Common myeloid progenitor, CD34-positive (primary cell): ENCODE results near the gene NT5M.
A peak's percentile ranks its signal among the peaks of the same experiment; 100 is the strongest.

Source experiments
- CTCF ChIA-PET: fragments of 350-600 bp; sonication (Branson Sonifier 250); formaldehyde crosslinking; loops from one replicate; lab custom pipeline; 2021; ENCODE audit warnings: antibody characterized with exemption; lab: Charles Lee
- POLR2A ChIA-PET: fragments of 350-600 bp; sonication (Branson Sonifier 250); formaldehyde crosslinking; loops from one replicate; lab custom pipeline; 2021; ENCODE audit warnings: antibody characterized with exemption; lab: Charles Lee
- DNase-seq, 3 donors: peaks; one replicate each; pipeline versions ENCODE4 v3.0.0 to v3.0.0-alpha.2; 2013
- H3K27ac ChIP-seq, 2 experiments: 1 replicate in 1 of 2; 2 replicates in 1 of 2; pipeline ENCODE4 v1.7.0; 2013; ENCODE audit warnings: inconsistent platforms in 2 of 2, low read length in 2 of 2, mild to moderate bottlenecking in 2 of 2, low read depth in 1 of 2, moderate library complexity in 1 of 2; ENCODE audit not compliant: severe bottlenecking in 2 of 2, insufficient read depth in 1 of 2, poor library complexity in 1 of 2
- H3K27me3 ChIP-seq, 5 experiments: replicated peaks in 2 of 5; 1 replicate in 3 of 5; 2 replicates in 2 of 5; pipeline versions ENCODE4 v1.6.1 to v1.7.0; 2013; ENCODE audit warnings: low read length in 4 of 5, mild to moderate bottlenecking in 2 of 5, moderate library complexity in 2 of 5, inconsistent platforms in 1 of 5; ENCODE audit not compliant: insufficient read depth in 5 of 5, control insufficient read depth in 4 of 5
- H3K36me3 ChIP-seq, 4 experiments: 1 replicate in 2 of 4; 2 replicates in 2 of 4; pipeline versions ENCODE4 v1.6.1 to v1.7.0; 2013; ENCODE audit warnings: low read length in 3 of 4, control low read depth in 1 of 4, mild to moderate bottlenecking in 1 of 4; ENCODE audit not compliant: control insufficient read depth in 4 of 4, insufficient read depth in 4 of 4
- H3K4me1 ChIP-seq, 4 experiments: 1 replicate in 3 of 4; 2 replicates in 1 of 4; pipeline versions ENCODE4 v1.6.1 to v1.7.1; 2013; ENCODE audit warnings: low read length in 3 of 4, mild to moderate bottlenecking in 3 of 4, control low read depth in 1 of 4, inconsistent platforms in 1 of 4, moderate library complexity in 1 of 4; ENCODE audit not compliant: control insufficient read depth in 4 of 4, insufficient read depth in 4 of 4; ENCODE audit errors: control extremely low read depth in 1 of 4
- H3K4me3 ChIP-seq, 7 experiments: 1 replicate in 4 of 7; 2 replicates in 3 of 7; pipeline versions ENCODE4 v1.5.1 to v1.7.0; 2013; ENCODE audit warnings: mild to moderate bottlenecking in 7 of 7, low read length in 6 of 7, moderate library complexity in 6 of 7, inconsistent platforms in 2 of 7, low read depth in 2 of 7, control low read depth in 1 of 7; ENCODE audit not compliant: insufficient read depth in 4 of 7, control insufficient read depth in 1 of 7; ENCODE audit errors: extremely low read depth in 1 of 7
- H3K9me3 ChIP-seq, 5 experiments: 1 replicate in 4 of 5; 2 replicates in 1 of 5; pipeline versions ENCODE4 v1.6.1 to v1.7.1; 2013; ENCODE audit warnings: low read length in 4 of 5, mild to moderate bottlenecking in 2 of 5, inconsistent platforms in 1 of 5, low read depth in 1 of 5, moderate library complexity in 1 of 5; ENCODE audit not compliant: control insufficient read depth in 4 of 5, insufficient read depth in 2 of 5; ENCODE audit errors: control extremely low read depth in 1 of 5
- whole genome bisulfite sequencing: methylation state at CpG from one replicate; pipeline ENCODE4 v1.1.5; 2013; ENCODE audit not compliant: insufficient coverage; 5-methylcytosine and 5-hydroxymethylcytosine counted together

NT5M gene

DNA sequence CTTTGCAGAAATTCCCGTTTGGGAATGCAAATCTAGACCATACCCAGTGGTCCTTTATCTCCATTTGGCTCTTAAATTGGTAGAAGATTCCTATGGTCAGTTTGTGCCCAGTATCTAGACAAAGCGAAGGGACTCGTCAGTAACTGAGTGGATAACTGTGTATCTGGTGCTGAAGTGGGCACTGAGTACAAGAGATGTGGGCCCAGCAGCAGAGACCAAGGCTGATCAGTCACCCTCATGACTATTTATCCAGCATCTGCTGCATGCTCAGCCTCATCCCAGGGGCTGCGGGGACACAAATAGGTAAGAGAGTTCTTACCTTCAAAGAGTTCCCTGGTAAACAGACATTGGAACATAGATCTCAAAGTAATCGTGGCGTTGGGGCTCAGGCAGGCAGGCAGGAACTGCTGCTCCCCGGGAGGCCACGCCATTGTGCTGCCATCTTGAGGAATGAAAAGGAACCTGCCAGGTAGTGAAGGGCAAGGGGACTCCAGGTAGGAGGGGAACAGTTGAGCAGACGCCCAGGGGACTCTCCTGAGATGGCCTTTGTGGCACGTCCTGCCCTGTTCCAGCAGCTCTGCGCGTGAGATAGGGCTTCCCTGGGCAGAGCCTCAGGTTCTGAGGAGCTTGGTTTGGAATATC, 10.3 kb downstream of the NT5M start:
- peaks cover 0 to 3% (median 0%) of the 10 kb centered on the region in 5 experiments for H3K9me3 ChIP-seq
- H3K36me3 ChIP-seq, result peaks cover 7 to 61% (median 24%) of the 10 kb centered on the region in 4 experiments
- no peak overlapping the region for H3K4me3 ChIP-seq
- WGBS, result 65% methylated on average over 10 of the region's 12 CpGs
- DNase-seq, result peak; percentile 60 to 74 (median 72)
- ChIA-PET CTCF (interaction anchor here (0.6 to 7.1 kb wide), 7 partner anchors 9 to 60 kb away, joined by 3 to 57 read pairs (median 4); no protein-coding TSS in a partner anchor), POLR2A (no interaction called here)
- H3K27ac ChIP-seq, result no peak overlapping the region
- H3K4me1 ChIP-seq, result no peaks in the 10 kb centered on the region
- H3K27me3 ChIP-seq, result no peaks in the 10 kb centered on the region

GRCh38 chr17:17314501-17315071, 11.4 kb downstream of the NT5M start:
- Histone ChIP-seq H3K4me3 (no peak overlapping the region), H3K27ac (no peak overlapping the region), H3K27me3 (no peaks in the 10 kb centered on the region), H3K36me3 (peaks cover 7 to 50% (median 20%) of the 10 kb centered on the region in 4 experiments), H3K9me3 (peaks cover 0 to 3% (median 0%) of the 10 kb centered on the region in 5 experiments), H3K4me1 (no peaks in the 10 kb centered on the region)
- DNase-seq, result no peak
- ChIA-PET CTCF (interaction anchor here (0.9 to 7.1 kb wide), 2 partner anchors 39 to 47 kb away, joined by 3 to 57 read pairs; no protein-coding TSS in a partner anchor), POLR2A (no interaction called here)
- 92% methylated on average over 5 of the region's 5 CpGs for WGBS

GRCh38 chr17:17315142-17315821, 12.1 kb downstream of the NT5M start:
- H3K27me3 ChIP-seq, result no peaks in the 10 kb centered on the region
- peaks cover 7 to 48% (median 17%) of the 10 kb centered on the region in 4 experiments for H3K36me3 ChIP-seq
- H3K9me3 ChIP-seq, result peaks cover 0 to 3% (median 0%) of the 10 kb centered on the region in 5 experiments
- WGBS, result 92% methylated on average over 4 of the region's 6 CpGs
- no peaks in the 10 kb centered on the region for H3K4me1 ChIP-seq
- CTCF ChIA-PET, result interaction anchor here (0.9 to 7.1 kb wide), 2 partner anchors 39 to 48 kb away, joined by 3 to 57 read pairs; no protein-coding TSS in a partner anchor
- DNase-seq, result no peak
- no peak overlapping the region for H3K4me3 ChIP-seq
- H3K27ac ChIP-seq, result no peak overlapping the region
- POLR2A ChIA-PET, result no interaction called here

GRCh38 chr17:17320188-17320910, 17.2 kb downstream of the NT5M start:
- Histone ChIP-seq H3K27ac (no peak overlapping the region), H3K27me3 (no peaks in the 10 kb centered on the region), H3K9me3 (no peaks in the 10 kb centered on the region), H3K36me3 (peaks cover 2 to 60% (median 18%) of the 10 kb centered on the region in 4 experiments), H3K4me3 (no peak overlapping the region), H3K4me1 (no peaks in the 10 kb centered on the region)
- DNase-seq, result no peak
- POLR2A ChIA-PET, result interaction anchor here (0.7 kb wide), 1 partner anchor 837 kb away, joined by 3 read pairs; no protein-coding TSS in a partner anchor
- CTCF ChIA-PET, result interaction anchor here (1.0 kb wide), 1 partner anchor 13 kb away, joined by 3 read pairs; no protein-coding TSS in a partner anchor
- WGBS, result 98% methylated on average over 15 of the region's 16 CpGs

DNA sequence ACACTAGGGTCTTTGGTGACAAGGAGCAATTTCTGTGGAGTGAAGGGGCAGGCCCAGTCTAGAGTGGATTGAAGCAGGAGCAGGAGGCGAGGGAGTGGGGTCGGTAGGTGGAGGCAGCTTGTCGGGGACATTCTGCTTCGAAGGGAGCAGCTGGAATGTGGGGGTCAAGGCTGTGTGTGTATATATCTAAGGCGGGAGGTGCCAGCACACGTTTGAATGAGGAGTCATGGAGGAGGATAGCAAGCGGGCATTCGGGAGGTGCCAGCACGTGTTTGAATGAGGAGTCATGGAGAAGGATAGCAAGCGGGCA, 17.7 kb downstream of the NT5M start:
- POLR2A ChIA-PET, result interaction anchor here (0.7 kb wide), 1 partner anchor 837 kb away, joined by 3 read pairs; no protein-coding TSS in a partner anchor
- WGBS, result 95% methylated on average over 7 of the region's 10 CpGs
- no peak for DNase-seq
- H3K27me3 ChIP-seq, result no peaks in the 10 kb centered on the region
- no peak overlapping the region for H3K4me3 ChIP-seq
- peaks cover 2 to 64% (median 22%) of the 10 kb centered on the region in 4 experiments for H3K36me3 ChIP-seq
- H3K27ac ChIP-seq, result no peak overlapping the region
- CTCF ChIA-PET, result no interaction called here
- H3K4me1 ChIP-seq, result no peaks in the 10 kb centered on the region
- no peaks in the 10 kb centered on the region for H3K9me3 ChIP-seq

- 91% methylated on average over 10 of the region's 11 CpGs for WGBS
- Histone ChIP-seq H3K36me3 (peaks cover 2 to 68% (median 26%) of the 10 kb centered on the region in 4 experiments), H3K27me3 (no peaks in the 10 kb centered on the region), H3K9me3 (no peaks in the 10 kb centered on the region), H3K4me3 (no peak overlapping the region), H3K4me1 (no peaks in the 10 kb centered on the region), H3K27ac (no peak overlapping the region)
- no peak for DNase-seq
- ChIA-PET POLR2A (no interaction called here), CTCF (interaction anchor here (1.5 kb wide), 1 partner anchor 51 kb away, joined by 3 read pairs; no protein-coding TSS in a partner anchor)
These were observed 18.3 kb downstream of the NT5M start for GRCh38 chr17:17321356-17322025.
